ENCODE results near the gene TBL1XR1. TPM values are rescaled to one million over a fixed set of nuclear protein-coding genes. Genes with fewer than 3 reads are reported as not detected.

TBL1XR1 gene
- total and polyA plus RNA-seq, 2 of the 4 experiments (the other 2 are of a cell fraction) = 25.2 to 170 TPM

DNA sequence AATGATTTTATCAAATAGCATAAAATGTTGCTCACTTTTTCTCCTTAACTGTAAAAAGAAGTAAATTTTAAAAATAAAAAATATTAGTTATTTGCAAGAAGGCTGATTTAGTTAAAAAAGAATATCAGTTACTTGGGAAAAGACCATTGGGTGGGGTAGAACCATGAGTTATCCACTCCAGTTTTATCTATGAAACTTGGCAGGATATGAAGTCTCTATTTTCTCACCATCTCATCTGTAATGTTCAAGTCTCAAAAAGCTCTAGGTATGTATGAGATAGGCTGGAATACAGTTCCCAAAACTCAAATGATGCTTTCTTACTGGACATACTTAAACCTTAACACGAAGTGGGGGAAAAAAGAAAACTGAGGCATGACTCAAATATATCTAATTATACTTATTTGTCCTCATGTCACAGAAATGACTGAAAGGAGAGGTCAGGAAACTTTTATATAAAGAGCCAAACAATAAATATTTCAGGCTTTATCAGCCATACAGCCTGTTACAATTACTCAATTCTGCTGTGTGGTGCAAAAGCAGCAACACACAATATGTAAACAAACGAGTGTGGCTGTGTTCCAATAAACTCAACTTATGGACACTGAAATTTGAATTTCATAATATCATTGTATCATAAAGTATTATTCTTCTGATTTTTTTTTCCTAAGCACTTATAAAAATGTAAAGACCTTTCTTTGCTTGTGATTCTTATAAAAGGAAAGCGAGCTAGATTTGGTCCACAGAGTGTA, 131.8 kb downstream of the TBL1XR1 start:
- Histone ChIP-seq H3K9me1 (ENCODE audit: insufficient read depth, low read length) (peaks cover 6% of the 10 kb centered on the region), H3K9me3 (ENCODE audit: control insufficient read depth, insufficient read depth, low read length) (no peaks in the 10 kb centered on the region), H2AFZ (replicated peaks; ENCODE audit: low read length, poor library complexity) (no peak overlapping the region), H2BK5ac (ENCODE audit: low read depth, low read length, poor library complexity, severe bottlenecking) (no peak overlapping the region), H3K4me1 (ENCODE audit: control insufficient read depth, insufficient read depth, low read length) (peaks cover 8% of the 10 kb centered on the region), H3K36me3 (ENCODE audit: control insufficient read depth, insufficient read depth, low read length) (peaks cover 1% of the 10 kb centered on the region; the same call in 1 of the 2 replicates), H3K56ac (ENCODE audit: extremely low read depth, insufficient read depth, low read length) (no peak overlapping the region), H4K20me1 (ENCODE audit: insufficient read depth, low read length) (peaks cover 43% of the 10 kb centered on the region; the same call in 1 of the 2 replicates), H4K91ac (ENCODE audit: insufficient read depth, low read depth, low read length) (no peak overlapping the region), H3K18ac (ENCODE audit: low read depth, low read length) (no peak overlapping the region), H3K4me2 (ENCODE audit: low read depth, low read length) (no peak overlapping the region), H2AK5ac (ENCODE audit: low read depth, low read length) (no peak overlapping the region), H3K27me3 (ENCODE audit: control insufficient read depth, insufficient read depth, low read length) (no peaks in the 10 kb centered on the region), H2BK120ac (ENCODE audit: low read depth, low read length) (no peak overlapping the region), H3K79me1 (ENCODE audit: low read depth in 1 of 2, low read length in 2 of 2) (peaks cover 18 to 73% of the 10 kb centered on the region in 2 experiments; a peak in 3 of 4 replicates), H3K9ac (ENCODE audit: low read depth, low read length) (no peak overlapping the region), H4K5ac (ENCODE audit: low read depth, low read length) (no peak overlapping the region), H2BK20ac (ENCODE audit: low read depth, low read length) (no peak overlapping the region), H3K14ac (replicated peaks; ENCODE audit: low read depth, low read length) (no peak overlapping the region), H3K4ac (ENCODE audit: low read depth, low read length) (no peak overlapping the region), H3K4me3 (ENCODE audit: insufficient read depth, low read depth, low read length) (no peak overlapping the region), H3K27ac (ENCODE audit: insufficient read depth, low read length) (no peak overlapping the region), H2BK15ac (ENCODE audit: low read depth, low read length) (no peak overlapping the region), H2AK9ac (replicated peaks; ENCODE audit: low read depth, low read length, poor library complexity) (no peak overlapping the region), H3K23ac (ENCODE audit: low read depth, low read length) (no peak overlapping the region), H4K8ac (ENCODE audit: low read depth in 2 of 2, low read length in 2 of 2) (no peak overlapping the region)
- BruUV-seq (replicated peaks) = no TSS peak
- dilution Hi-C loops (cut with HindIII; ENCODE audit: low sequenced_read_pairs, unreplicated experiment) (no loop called here), in situ Hi-C loops (cut with MboI; ENCODE audit: low sequenced_read_pairs) (loop anchor here (25.0 kb wide), 1 partner anchor 1272 kb away; no protein-coding TSS in a partner anchor), intact Hi-C loops (cut with micrococcal nuclease) (no loop called here)
- DNase-seq (no peak), ATAC-seq (ENCODE audit: low read depth) (no peak)
- no CpG with 5 or more reads among the region's 3 CpGs for WGBS, 2 experiments (ENCODE audit: extremely low coverage in 2 of 2, insufficient read length in 1 of 2)
- ChIA-PET POLR2A (ENCODE audit: unreplicated experiment) (no interaction called here), CTCF (no interaction called here)
- TF ChIP-seq FOS (IDR thresholded peaks at IDR 0.05; ENCODE audit: low read depth, low read length) (no peak), RFX5 (IDR thresholded peaks at IDR 0.05; ENCODE audit: low read depth, low read length) (no peak), CTCF (conservative IDR thresholded peaks at IDR 0.05; ENCODE audit: low read depth, low read length) (no peak), MAFK (IDR thresholded peaks at IDR 0.05; ENCODE audit: low read depth, low read length) (no peak), RCOR1 (IDR thresholded peaks at IDR 0.05; ENCODE audit: insufficient replicate concordance, low read length) (no peak), BHLHE40 (IDR thresholded peaks at IDR 0.05; ENCODE audit: low read depth, low read length) (no peak), POLR2A (IDR thresholded peaks at IDR 0.05; ENCODE audit: low read depth, low read length) (no peak), MXI1 (IDR thresholded peaks at IDR 0.05; ENCODE audit: borderline replicate concordance, low read depth, low read length) (no peak), NFE2L2 (IDR thresholded peaks at IDR 0.05; ENCODE audit: low read depth, low read length) (no peak), SMC3 (IDR thresholded peaks at IDR 0.05; ENCODE audit: low read depth, low read length) (no peak), MAZ (IDR thresholded peaks at IDR 0.05; ENCODE audit: borderline replicate concordance, low read depth, low read length) (no peak), CEBPB (IDR thresholded peaks at IDR 0.05; ENCODE audit: low read depth, low read length) (no peak)
- TF ChIP-seq, protein P1, sequence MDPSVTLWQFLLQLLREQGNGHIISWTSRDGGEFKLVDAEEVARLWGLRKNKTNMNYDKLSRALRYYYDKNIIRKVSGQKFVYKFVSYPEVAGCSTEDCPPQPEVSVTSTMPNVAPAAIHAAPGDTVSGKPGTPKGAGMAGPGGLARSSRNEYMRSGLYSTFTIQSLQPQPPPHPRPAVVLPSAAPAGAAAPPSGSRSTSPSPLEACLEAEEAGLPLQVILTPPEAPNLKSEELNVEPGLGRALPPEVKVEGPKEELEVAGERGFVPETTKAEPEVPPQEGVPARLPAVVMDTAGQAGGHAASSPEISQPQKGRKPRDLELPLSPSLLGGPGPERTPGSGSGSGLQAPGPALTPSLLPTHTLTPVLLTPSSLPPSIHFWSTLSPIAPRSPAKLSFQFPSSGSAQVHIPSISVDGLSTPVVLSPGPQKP (IDR thresholded peaks at IDR 0.05; ENCODE audit: borderline replicate concordance, low read depth, low read length) = no peak

Data from IMR-90 (cell line).